Measurements from ENCODE around the gene ARHGEF7. TPM values are rescaled to one million over a fixed set of nuclear protein-coding genes. Genes with fewer than 3 reads are reported as not detected.

The ARHGEF7 gene
- total RNA-seq, 1 donor from 2014 or later = 64.6 TPM

DNA sequence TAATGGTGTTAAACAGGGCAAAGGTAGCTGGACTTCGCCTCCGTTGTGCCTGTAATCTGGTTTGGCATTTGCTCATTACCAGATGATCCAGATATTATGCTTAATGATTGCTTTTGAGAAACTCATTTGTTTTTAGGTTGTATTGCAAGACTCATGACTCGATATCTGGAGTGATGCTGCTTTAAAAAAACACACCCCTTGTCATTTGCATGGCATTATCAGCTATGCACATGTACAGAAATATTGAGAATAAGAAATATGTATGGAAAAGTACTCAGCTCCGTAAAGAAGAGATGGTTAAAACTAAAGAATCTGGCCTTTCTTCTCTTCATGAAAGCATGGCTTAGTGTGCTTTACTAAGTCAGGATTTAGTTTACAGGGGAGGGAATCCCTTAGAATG, 95.0 kb downstream of the ARHGEF7 start:
- H3K27ac Mint-ChIP-seq = peak overlapping the region; percentile 58
- H3K27me3 ChIP-seq = no peaks in the 10 kb centered on the region
- peaks cover 11% of the 10 kb centered on the region for H3K36me3 Mint-ChIP-seq
- H3K36me3 ChIP-seq = no peaks in the 10 kb centered on the region
- H2AFZ ChIP-seq (replicated peaks) = no peak overlapping the region
- no peaks in the 10 kb centered on the region for H3K9me3 Mint-ChIP-seq
- peak overlapping the region; percentile 60 for H3K4me2 ChIP-seq
- peaks cover 66% of the 10 kb centered on the region for H3K4me1 Mint-ChIP-seq
- H3K4me1 ChIP-seq = peaks cover 57% of the 10 kb centered on the region
- no peaks in the 10 kb centered on the region for H3K9me3 ChIP-seq (ENCODE audit: low read depth)
- H3K27me3 Mint-ChIP-seq (ENCODE audit: insufficient read depth, low read depth) = peaks cover 2% of the 10 kb centered on the region
- no peak overlapping the region for H3K4me3 ChIP-seq
- no peak for TF ChIP-seq EZH2 (IDR thresholded peaks at IDR 0.05)
- TF ChIP-seq EZH2phosphoT487 (IDR thresholded peaks at IDR 0.05) = no peak
- TF ChIP-seq, protein P1, sequence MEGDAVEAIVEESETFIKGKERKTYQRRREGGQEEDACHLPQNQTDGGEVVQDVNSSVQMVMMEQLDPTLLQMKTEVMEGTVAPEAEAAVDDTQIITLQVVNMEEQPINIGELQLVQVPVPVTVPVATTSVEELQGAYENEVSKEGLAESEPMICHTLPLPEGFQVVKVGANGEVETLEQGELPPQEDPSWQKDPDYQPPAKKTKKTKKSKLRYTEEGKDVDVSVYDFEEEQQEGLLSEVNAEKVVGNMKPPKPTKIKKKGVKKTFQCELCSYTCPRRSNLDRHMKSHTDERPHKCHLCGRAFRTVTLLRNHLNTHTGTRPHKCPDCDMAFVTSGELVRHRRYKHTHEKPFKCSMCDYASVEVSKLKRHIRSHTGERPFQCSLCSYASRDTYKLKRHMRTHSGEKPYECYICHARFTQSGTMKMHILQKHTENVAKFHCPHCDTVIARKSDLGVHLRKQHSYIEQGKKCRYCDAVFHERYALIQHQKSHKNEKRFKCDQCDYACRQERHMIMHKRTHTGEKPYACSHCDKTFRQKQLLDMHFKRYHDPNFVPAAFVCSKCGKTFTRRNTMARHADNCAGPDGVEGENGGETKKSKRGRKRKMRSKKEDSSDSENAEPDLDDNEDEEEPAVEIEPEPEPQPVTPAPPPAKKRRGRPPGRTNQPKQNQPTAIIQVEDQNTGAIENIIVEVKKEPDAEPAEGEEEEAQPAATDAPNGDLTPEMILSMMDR (IDR thresholded peaks at IDR 0.05) = no peak
- H3K4me3 Mint-ChIP-seq = no peak overlapping the region
- H3K79me2 ChIP-seq (ENCODE audit: low read depth) = peaks cover 97% of the 10 kb centered on the region
- peak; percentile 41 for DNase-seq (ENCODE audit: low spot score)
- H3K27ac ChIP-seq = peak overlapping the region; percentile 78
- no peak overlapping the region for H3K9ac ChIP-seq
- peaks cover 30% of the 10 kb centered on the region for H3F3A ChIP-seq (ENCODE audit: low read depth)
- H4K20me1 ChIP-seq (ENCODE audit: low read depth) = peaks cover 91% of the 10 kb centered on the region

DNA sequence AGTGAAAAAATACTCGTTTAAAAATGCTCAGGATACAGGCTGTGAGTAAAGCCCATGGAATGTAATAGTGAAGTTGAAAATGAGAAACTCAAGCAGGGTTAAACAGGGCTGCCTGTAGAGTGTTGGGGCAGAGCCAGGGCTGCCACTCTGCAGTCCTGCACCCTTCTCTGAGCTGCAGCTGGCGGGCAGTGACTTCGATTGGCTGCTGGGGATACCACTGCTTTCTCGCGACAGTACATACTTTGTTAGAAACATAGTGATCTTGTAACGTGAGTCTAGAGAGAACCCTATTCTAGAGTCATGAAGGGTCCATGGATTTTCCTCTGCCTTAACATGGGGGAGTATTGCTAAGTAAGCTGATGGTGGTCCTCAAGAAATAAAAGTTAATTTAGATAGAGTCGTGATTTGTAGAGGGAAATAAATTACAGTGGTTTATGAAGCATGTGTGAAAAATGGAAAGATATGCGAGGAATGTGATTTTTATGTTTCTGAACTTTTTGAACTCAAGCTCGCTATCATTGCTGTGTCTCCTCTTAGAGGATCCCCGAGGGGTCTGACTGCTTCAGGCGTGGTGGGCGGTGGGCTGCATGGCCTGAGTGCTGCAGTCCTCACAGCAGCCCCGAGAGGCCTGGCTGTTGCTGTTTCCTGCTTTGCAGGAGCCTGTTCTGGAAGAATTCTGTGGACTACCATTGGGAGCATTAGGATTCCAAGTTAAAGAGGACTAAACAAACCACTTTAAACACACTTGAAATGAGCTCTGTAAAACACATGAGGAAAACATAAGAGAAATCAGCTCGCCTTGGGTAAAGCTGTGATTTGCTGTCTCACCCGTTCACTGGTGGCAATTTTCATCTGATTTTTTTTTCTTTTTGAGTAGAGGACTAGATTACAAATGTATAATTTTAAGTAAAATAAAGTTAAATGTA, 95.7 kb downstream of the ARHGEF7 start:
- H3K79me2 ChIP-seq (ENCODE audit: low read depth) = peaks cover 97% of the 10 kb centered on the region
- H3K36me3 ChIP-seq = no peaks in the 10 kb centered on the region
- H3K27me3 ChIP-seq = no peaks in the 10 kb centered on the region
- H3K4me1 Mint-ChIP-seq = peaks cover 67% of the 10 kb centered on the region
- no peak overlapping the region for H3K9ac ChIP-seq
- H3K27me3 Mint-ChIP-seq (ENCODE audit: insufficient read depth, low read depth) = peaks cover 2% of the 10 kb centered on the region
- H3K27ac ChIP-seq = peak overlapping the region; percentile 78
- peak overlapping the region; percentile 46 for H3K4me3 Mint-ChIP-seq
- peak overlapping the region; percentile 58 for H3K27ac Mint-ChIP-seq
- no peak overlapping the region for H2AFZ ChIP-seq (replicated peaks)
- no peaks in the 10 kb centered on the region for H3K9me3 ChIP-seq (ENCODE audit: low read depth)
- H3K4me1 ChIP-seq = peaks cover 64% of the 10 kb centered on the region
- H3K36me3 Mint-ChIP-seq = peaks cover 9% of the 10 kb centered on the region
- DNase-seq (ENCODE audit: low spot score) = peak; percentile 45
- peaks cover 91% of the 10 kb centered on the region for H4K20me1 ChIP-seq (ENCODE audit: low read depth)
- no peak overlapping the region for H3K4me3 ChIP-seq
- TF ChIP-seq EZH2phosphoT487 (IDR thresholded peaks at IDR 0.05) (no peak), EZH2 (IDR thresholded peaks at IDR 0.05) (no peak)
- TF ChIP-seq, protein P1 (IDR thresholded peaks at IDR 0.05) = no peak
- peak overlapping the region; percentile 60 for H3K4me2 ChIP-seq
- H3F3A ChIP-seq (ENCODE audit: low read depth) = peaks cover 37% of the 10 kb centered on the region
- no peaks in the 10 kb centered on the region for H3K9me3 Mint-ChIP-seq

DNA sequence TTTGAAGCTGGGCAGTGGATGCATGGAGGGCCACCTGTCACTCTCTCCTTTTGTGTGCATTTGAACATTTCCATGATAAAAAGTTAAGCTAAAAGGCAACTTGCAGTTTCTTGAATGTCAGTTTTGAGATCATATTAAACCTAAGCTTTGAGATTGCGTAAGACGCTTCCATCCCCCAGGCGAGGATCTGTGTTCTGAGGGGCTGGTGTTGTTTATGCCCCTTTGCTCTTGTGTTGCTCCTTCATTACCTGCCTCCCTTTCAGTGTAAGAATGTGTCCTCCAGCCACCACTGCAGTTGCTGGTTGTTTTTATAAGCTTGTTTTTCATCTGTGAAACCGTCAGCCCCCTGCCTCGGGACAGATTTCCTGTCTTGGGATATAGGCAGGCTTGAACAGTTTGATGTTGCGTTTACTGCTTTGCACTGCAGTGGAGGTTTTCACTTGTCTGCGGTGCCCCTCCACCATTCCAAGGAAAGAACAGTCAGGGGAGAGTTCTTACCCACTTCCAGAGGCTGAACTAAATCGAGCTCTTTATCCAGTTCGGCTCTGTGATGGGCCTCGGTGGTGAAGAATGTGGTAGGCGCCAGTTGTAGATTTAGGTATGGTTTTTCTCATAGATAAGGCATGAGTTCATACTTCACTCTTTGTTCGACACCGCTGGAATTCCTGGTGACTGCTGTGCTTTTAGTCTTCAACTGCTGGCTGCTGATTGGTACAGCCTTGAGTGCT, 96.8 kb downstream of the ARHGEF7 start:
- peak overlapping the region; percentile 90 for H3K27ac Mint-ChIP-seq
- Histone ChIP-seq H3K9me3 (ENCODE audit: low read depth) (no peaks in the 10 kb centered on the region), H3K27me3 (no peaks in the 10 kb centered on the region), H3F3A (ENCODE audit: low read depth) (peaks cover 41% of the 10 kb centered on the region), H2AFZ (replicated peaks) (no peak overlapping the region), H3K27ac (peak overlapping the region; percentile 32), H4K20me1 (ENCODE audit: low read depth) (peaks cover 95% of the 10 kb centered on the region), H3K79me2 (ENCODE audit: low read depth) (peaks cover 100% of the 10 kb centered on the region), H3K4me1 (peaks cover 68% of the 10 kb centered on the region), H3K4me2 (peak overlapping the region; percentile 60), H3K36me3 (no peaks in the 10 kb centered on the region), H3K9ac (no peak overlapping the region), H3K4me3 (no peak overlapping the region)
- peak overlapping the region; percentile 76 for H3K4me3 Mint-ChIP-seq
- TF ChIP-seq EZH2 (IDR thresholded peaks at IDR 0.05) = no peak
- TF ChIP-seq, protein P1 (IDR thresholded peaks at IDR 0.05) = no peak
- TF ChIP-seq EZH2phosphoT487 (IDR thresholded peaks at IDR 0.05) = no peak
- H3K27me3 Mint-ChIP-seq (ENCODE audit: insufficient read depth, low read depth) = peaks cover 2% of the 10 kb centered on the region
- H3K4me1 Mint-ChIP-seq = peaks cover 70% of the 10 kb centered on the region
- DNase-seq (ENCODE audit: low spot score) = peak; percentile 70
- no peaks in the 10 kb centered on the region for H3K9me3 Mint-ChIP-seq
- H3K36me3 Mint-ChIP-seq = peaks cover 7% of the 10 kb centered on the region

Data from neural progenitor cell (in vitro differentiated cells).